ENCODE results near the gene TMEM134. TPM values are rescaled to one million over a fixed set of nuclear protein-coding genes. Genes with fewer than 3 reads are reported as not detected.

TMEM134 gene
- total and polyA plus RNA-seq, 4 donors = 10.2 to 86.9 (median 63.5) TPM

- Histone ChIP-seq H3K9ac (ENCODE audit: low read depth in 1 of 2, low read length in 2 of 2) (no peak within 1 kb of the TSS), H3K4me3 (ENCODE audit: low read depth in 1 of 3, low read length in 3 of 3) (peak within 1 kb of the TSS in 1 of 3 donors; percentile 28), H3K27me3 (ENCODE audit: control insufficient read depth in 4 of 4, insufficient read depth in 4 of 4, low read length in 3 of 4) (no peaks in the 10 kb centered on the region), H3K36me3 (ENCODE audit: control insufficient read depth in 4 of 4, insufficient read depth in 3 of 4, low read depth in 1 of 4, low read length in 3 of 4) (no peaks in the 10 kb centered on the region), H3K27ac (ENCODE audit: low read depth in 1 of 2, low read length in 2 of 2) (no peak within 1 kb of the TSS), H3K4me1 (ENCODE audit: control insufficient read depth in 4 of 4, insufficient read depth in 4 of 4, low read length in 3 of 4) (peaks cover 20 to 34% (median 26%) of the 10 kb centered on the region in 4 donors), H3K9me3 (ENCODE audit: control insufficient read depth in 4 of 4, low read length in 3 of 4) (no peaks in the 10 kb centered on the region)
- no peak for TF ChIP-seq ATF3 (IDR thresholded peaks at IDR 0.05)
- 7% methylated on average over 67 of the region's 67 CpGs for WGBS
- DNase-seq (ENCODE audit: low spot score) = no peak
These were observed 53.3 kb downstream of the TMEM134 start, which contains the start of gene CARNS1 for GRCh38 chr11:67415501-67416304. Gene CARNS1, plus strand, starts transcription at chr11:67415678. Its CDS starts 522 bp downstream, at chr11:67416200.

- H3K9ac ChIP-seq (ENCODE audit: low read depth in 1 of 2, low read length in 2 of 2) = no peak overlapping the region
- 78% methylated on average over 2 of the region's 2 CpGs for WGBS
- H3K27me3 ChIP-seq (ENCODE audit: control insufficient read depth in 4 of 4, insufficient read depth in 4 of 4, low read length in 3 of 4) = no peaks in the 10 kb centered on the region
These were observed 55.7 kb downstream of the TMEM134 start for GRCh38 chr11:67413266-67413849.

More at GRCh38 chr11:67413266-67413849, 55.7 kb downstream of the TMEM134 start:
- Histone ChIP-seq H3K4me1 (ENCODE audit: control insufficient read depth in 4 of 4, insufficient read depth in 4 of 4, low read length in 3 of 4) (peaks cover under 1 to 12% (median 6%) of the 10 kb centered on the region in 4 donors), H3K4me3 (ENCODE audit: low read depth in 1 of 3, low read length in 3 of 3) (no peak overlapping the region), H3K27ac (ENCODE audit: low read depth in 1 of 2, low read length in 2 of 2) (no peak overlapping the region), H3K36me3 (ENCODE audit: control insufficient read depth in 4 of 4, insufficient read depth in 3 of 4, low read depth in 1 of 4, low read length in 3 of 4) (no peaks in the 10 kb centered on the region), H3K9me3 (ENCODE audit: control insufficient read depth in 4 of 4, low read length in 3 of 4) (no peaks in the 10 kb centered on the region)
- TF ChIP-seq TAF1 (conservative IDR thresholded peaks at IDR 0.05) (no peak), MAX (IDR thresholded peaks at IDR 0.05) (no peak), FOXA2 (IDR thresholded peaks at IDR 0.05) (no peak), RAD21 (IDR thresholded peaks at IDR 0.05) (no peak), REST (IDR thresholded peaks at IDR 0.05) (no peak), RXRA (IDR thresholded peaks at IDR 0.05) (no peak), ZBTB33 (IDR thresholded peaks at IDR 0.05) (no peak), SP1 (IDR thresholded peaks at IDR 0.05) (no peak), EGR1 (IDR thresholded peaks at IDR 0.05; ENCODE audit: low read depth in 2 of 2) (no peak), YY1 (IDR thresholded peaks at IDR 0.05) (no peak), GABPA (IDR thresholded peaks at IDR 0.05 in 1 of 2, conservative IDR thresholded peaks at IDR 0.05 in 1 of 2) (no peak), ATF3 (IDR thresholded peaks at IDR 0.05) (no peak), CTCF (IDR thresholded peaks at IDR 0.05; ENCODE audit: low read depth, low read length, missing input control) (no peak)
- DNase-seq (ENCODE audit: low spot score) = peak; percentile 57
